ENCODE data around the gene CYP1A2.
A peak's percentile ranks its signal among the peaks of the same experiment; 100 is the strongest.
"Not testable (repeated sequence)": the region's sequence is repeated elsewhere in the genome, so short reads cannot be mapped to it uniquely, and the experiment has no call there.

CYP1A2 gene

DNA sequence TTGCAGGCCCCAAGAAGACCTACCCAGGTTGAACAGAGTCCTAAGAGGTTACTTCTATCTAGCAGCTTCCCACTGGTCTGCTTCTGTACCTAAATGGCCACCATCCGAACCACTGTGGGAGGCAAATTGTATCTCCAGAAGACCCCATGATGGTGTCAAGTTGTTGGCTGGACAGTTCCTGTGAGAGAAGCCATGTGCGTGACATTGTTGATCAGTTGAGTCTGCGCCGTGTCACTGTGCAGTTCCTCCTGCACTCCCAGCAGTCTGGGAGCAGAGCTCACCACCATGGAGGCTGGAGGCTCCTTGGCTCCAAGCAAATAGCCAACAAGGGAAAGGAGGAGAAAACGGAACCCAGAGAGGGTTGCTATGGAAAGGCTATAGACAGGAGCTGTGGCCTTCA lies 15.8 kb upstream of the CYP1A2 start:
- DNase-seq (ENCODE audit: low read depth, low spot score) = no peak
- no peak overlapping the region for H3K4me3 ChIP-seq (ENCODE audit: low read length)

DNA sequence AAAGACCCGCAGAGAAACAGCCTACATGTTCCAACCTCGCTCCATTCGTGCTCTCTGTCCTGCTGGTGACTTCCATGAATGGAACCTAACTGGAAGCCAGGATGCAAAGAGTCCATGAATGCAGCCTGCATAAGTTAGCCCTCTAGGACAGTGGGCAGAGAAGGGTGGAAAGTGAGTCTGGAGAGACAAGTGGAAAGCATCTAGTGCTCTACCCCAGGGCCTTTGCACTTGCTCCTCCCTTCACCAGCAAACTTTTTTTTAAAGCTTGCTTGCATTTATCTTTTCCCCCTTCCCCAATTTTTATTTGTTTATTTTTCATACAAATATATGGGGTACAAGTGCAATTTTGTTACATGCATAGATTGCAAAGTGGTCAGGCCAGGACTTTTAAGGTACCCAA lies 15.4 kb upstream of the CYP1A2 start:
- no peak for DNase-seq (ENCODE audit: low read depth, low spot score)

DNA sequence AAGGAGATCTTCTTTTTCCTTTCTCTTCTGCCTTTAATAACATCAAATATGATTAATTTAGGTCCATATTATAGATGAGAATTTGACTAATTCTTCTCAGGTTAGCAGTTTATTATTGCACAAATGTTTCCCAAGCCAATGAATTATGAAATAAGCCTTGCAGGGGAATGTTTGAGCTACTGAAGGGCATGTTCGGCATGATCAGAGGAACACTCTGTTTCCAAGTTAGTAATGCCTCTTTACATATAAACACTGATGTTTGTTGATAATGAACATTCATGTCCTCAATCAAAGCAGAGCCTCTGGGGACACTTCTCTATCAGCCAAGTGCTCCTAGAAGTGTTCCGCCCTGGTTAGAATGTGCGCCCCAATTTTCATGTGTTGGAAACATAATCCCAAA lies 13.3 kb upstream of the CYP1A2 start:
- DNase-seq (ENCODE audit: low read depth, low spot score) = no peak
- H3K4me3 ChIP-seq (ENCODE audit: low read length) = no peak overlapping the region

More for the DNA sequence above, 15.4 kb upstream of the CYP1A2 start:
- H3K4me3 ChIP-seq (ENCODE audit: low read length) = no peak overlapping the region

DNA sequence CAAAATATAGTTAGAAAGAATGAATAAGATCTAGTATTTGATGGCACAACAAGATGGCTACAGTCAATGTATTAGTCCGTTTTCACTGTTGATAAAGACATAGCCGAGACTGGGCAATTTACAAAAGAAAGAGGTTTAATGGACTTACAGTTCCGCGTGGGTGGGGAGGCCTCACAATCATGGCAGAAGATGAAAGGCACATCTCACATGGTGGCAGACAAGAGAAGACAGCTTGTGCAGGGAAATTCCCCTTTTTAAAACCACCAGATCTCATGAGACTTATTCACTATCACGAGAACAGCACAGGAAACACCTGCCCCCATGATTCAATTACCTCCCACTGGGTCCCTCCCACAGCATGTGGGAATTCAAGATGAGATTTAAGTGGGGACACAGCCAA lies 10.4 kb upstream of the CYP1A2 start:
- not testable (repeated sequence) for DNase-seq (ENCODE audit: low read depth, low spot score); H3K4me3 ChIP-seq (ENCODE audit: low read length)

DNA sequence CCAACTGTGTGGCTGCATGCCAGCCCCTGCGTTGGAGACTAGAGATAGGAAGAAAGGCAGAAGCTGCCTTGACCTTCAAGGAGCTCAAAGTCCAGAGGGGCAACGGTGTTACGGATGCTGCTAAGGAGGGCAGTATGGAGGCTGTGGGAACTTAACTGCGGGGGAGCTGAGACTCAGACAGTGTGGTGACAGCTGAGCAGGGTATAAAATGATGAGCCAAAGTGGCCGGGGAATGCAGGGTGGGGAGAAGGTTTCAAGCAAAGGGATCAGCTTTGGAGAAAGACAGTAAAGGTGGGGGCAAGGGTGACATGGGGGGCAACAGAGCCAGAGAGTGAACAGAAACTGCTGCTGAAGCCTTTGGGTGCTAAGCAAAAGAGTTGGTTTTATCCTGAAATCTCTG lies 6.2 kb upstream of the CYP1A2 start:
- no peak for DNase-seq (ENCODE audit: low read depth, low spot score)
- H3K4me3 ChIP-seq (ENCODE audit: low read length) = no peak overlapping the region

DNA sequence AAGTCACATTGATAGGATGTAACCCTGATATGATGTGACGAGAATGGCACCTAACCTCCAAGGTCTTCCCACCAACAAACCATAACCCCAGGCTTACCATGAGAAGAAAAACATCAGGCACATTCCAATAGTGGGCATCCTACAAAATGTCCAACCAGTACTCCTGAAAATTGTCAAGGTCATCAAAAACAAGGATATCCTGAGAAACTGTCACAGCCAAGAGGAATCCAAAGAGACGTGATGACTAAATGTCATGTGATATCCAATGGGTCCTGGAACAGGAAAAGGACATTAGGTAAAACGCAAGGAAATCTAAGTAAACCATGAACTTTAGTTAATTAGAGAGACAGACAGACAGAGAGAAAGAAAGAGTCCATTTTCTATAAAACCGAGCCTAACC lies 2.3 kb upstream of the CYP1A2 start:
- H3K4me3 ChIP-seq (ENCODE audit: low read length) = no peak overlapping the region
- no peak for DNase-seq (ENCODE audit: low read depth, low spot score)

DNA sequence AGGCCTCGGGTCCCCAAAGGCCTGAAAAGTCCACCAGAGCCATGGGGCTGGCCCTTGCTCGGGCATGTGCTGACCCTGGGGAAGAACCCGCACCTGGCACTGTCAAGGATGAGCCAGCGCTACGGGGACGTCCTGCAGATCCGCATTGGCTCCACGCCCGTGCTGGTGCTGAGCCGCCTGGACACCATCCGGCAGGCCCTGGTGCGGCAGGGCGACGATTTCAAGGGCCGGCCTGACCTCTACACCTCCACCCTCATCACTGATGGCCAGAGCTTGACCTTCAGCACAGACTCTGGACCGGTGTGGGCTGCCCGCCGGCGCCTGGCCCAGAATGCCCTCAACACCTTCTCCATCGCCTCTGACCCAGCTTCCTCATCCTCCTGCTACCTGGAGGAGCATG lies 1.2 kb downstream of the CYP1A2 start:
- no peak for DNase-seq (ENCODE audit: low read depth, low spot score)
- H3K4me3 ChIP-seq (ENCODE audit: low read length) = no peak overlapping the region

DNA sequence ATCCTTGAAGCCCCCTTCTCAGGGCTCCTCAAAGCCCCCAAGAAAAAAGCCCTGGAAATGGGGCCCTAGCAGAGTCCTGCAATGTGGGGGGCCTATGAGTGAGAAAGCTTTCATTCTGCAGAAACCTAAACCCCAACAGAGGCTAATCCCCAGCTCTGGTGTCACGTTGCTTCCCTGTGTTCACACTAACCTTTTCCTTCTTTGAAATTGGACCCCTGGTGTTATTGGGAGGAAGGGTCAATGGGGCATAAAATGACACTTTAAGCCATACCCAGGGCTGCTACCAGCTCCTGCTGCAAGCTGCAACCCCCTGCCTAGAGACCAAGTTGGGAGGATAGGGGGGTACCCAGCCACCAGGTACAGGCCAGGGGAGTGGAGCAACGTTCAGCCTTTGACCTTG lies 2.1 kb downstream of the CYP1A2 start:
- H3K4me3 ChIP-seq (ENCODE audit: low read length) = no peak overlapping the region
- no peak for DNase-seq (ENCODE audit: low read depth, low spot score)

DNA sequence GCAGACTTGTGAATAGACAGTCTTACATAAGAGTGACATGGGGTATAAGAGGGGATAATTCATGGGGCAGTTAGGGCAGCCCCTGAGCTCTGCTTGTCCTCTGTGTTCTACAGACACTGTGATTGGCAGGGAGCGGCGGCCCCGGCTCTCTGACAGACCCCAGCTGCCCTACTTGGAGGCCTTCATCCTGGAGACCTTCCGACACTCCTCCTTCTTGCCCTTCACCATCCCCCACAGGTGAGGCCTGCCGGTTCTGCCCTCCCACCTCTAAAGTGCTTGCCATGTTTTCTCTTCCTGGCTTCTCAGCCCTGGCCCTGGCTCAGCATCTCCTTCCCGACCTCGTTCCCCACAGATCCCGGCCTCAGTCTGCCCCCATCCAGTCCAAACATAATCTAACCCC lies 3.4 kb downstream of the CYP1A2 start:
- no peak overlapping the region for H3K4me3 ChIP-seq (ENCODE audit: low read length)
- DNase-seq (ENCODE audit: low read depth, low spot score) = no peak

DNA sequence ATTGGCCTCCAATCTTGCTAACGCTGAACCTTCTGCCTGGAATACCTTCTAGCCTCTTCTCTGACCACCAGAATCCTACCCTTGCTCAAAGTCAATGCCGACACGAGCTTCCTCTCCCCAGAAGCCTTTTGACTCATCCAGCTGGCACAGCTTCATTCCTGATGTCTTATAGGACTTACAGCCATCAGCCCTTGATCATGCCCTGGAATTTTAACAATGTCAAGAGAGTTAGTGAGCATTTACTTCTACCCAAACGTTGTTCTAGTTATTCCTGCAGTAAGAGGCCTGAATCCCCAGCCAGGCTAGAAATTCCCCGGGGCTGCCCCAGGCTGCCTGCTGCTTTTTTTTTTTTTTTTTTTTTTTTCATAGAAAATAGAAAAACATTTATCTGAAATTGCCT lies 3.9 kb downstream of the CYP1A2 start:
- DNase-seq (ENCODE audit: low read depth, low spot score) = no peak
- H3K4me3 ChIP-seq (ENCODE audit: low read length) = no peak overlapping the region

DNA sequence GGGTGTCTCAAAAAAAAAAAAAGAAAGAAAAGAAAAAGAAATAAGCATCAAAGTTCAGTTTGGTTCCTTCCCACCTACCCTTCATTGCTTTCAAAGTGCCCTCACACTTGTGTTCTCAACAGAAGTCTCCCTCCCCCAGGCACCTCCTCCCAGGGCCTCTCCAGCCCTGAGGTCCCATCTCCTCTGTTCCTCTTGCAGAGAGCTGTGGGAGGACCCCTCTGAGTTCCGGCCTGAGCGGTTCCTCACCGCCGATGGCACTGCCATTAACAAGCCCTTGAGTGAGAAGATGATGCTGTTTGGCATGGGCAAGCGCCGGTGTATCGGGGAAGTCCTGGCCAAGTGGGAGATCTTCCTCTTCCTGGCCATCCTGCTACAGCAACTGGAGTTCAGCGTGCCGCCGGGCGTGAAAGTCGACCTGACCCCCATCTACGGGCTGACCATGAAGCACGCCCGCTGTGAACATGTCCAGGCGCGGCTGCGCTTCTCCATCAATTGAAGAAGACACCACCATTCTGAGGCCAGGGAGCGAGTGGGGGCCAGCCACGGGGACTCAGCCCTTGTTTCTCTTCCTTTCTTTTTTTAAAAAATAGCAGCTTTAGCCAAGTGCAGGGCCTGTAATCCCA lies 6.1 kb downstream of the CYP1A2 start:
- DNase-seq (ENCODE audit: low read depth, low spot score) = no peak
- no peak overlapping the region for H3K4me3 ChIP-seq (ENCODE audit: low read length)

DNA sequence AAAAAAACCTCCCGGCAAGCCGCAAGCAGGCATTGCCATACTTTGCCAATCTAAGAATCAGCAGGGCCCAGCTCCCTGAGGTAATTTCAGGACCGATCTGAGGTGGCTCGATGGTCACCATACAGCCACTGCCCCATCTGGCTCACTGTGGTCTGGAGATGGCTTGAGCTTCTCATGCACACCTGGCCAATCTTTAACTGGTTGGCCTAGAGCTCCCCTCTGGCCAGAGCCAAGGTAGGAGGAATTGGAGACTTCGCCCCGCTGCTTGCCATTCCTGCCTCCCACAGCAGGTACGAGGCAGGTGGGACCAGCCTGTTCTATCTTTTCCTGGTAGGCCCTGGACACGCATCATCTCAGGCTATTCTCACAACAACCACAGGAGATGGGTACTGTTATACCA lies 10.1 kb downstream of the CYP1A2 start:
- H3K4me3 ChIP-seq (ENCODE audit: low read length) = no peak overlapping the region
- DNase-seq (ENCODE audit: low read depth, low spot score) = no peak

DNA sequence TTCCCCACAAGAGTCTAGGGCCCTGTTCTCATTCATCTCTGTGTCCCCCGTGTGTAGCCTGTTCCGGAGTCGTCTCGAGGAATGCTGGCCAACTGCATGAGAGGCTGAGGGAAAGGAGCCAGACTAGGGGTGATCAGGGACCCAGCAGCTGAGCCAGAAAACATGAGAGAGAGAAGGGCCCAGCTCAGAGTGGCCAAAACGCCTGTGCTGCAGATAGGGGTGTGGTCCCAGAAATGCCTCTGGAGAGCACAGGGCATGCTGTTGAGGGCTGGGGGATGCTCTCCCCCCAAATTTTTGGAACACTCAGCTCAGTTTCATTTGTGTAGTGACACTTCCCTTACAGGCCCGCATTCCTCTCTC lies 14.1 kb downstream of the CYP1A2 start:
- DNase-seq (ENCODE audit: low read depth, low spot score) = no peak

DNA sequence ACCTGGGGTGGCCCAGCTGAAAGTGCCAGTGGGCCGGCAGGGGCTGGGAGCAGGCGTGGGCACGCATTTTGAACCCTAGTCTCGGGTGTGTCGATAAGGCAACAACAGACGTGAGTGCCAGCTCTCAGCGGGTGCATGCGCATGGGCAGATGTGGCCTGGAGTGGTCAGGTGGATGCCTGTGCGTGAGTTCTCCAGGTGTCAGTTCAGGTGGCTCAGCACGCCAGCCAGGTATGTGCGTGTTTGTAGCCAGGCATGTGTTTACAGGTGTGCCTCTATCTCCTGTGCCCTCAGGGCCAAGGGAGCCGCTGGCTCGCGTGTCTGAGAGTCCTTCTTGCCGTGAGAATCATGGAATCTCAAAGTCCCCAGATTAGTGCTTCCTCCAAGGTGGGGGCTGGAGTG lies 14.8 kb downstream of the CYP1A2 start:
- no peak for DNase-seq (ENCODE audit: low read depth, low spot score)
- no peak overlapping the region for H3K4me3 ChIP-seq (ENCODE audit: low read length)

More for the DNA sequence above, 14.1 kb downstream of the CYP1A2 start:
- no peak overlapping the region for H3K4me3 ChIP-seq (ENCODE audit: low read length)

DNA sequence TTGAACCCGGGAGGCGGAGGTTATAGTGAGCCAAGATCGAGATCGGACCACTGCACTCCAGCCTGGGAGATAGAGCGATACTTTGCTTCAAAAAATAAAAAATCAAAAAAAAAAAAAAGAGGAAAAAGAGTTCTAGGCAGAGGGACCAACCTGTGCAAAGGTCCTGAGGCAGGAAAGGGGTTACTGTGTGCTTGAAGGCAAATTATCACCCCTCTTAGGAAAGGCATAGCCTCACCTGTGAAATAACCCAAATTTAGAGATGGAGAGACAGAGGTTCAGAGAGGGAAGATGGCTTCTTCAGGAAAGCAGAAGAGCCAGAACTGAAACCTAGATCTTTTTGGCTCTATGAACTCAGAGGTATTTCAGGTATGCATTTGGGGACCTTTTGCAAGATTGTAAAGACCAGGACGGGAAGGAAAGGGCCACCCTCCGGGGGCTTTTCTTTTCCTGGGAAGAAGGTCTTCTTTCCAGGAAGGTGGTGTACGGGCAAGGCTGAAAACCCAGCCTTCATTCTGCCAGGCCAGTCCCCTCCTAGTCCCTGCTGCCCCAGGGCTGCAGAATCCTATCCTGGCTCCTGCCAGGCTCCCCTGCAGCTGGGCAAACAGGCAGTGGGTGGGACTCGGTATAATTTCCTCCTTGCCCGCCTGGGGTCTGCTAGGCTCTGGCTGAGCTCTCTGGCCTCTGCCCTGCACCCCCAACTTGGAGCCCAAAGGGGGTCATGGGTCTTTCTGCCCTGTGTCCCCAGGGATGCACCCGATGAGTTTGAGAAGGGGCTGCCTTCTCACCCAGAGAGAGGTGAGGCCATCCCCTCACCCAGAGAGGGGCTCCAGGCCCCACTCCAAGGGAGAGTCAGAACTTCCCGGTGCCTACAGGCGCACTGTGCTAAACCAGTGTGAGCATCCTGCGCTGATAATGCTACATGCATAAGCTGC lies 18.8 kb downstream of the CYP1A2 start:
- no peak overlapping the region for H3K4me3 ChIP-seq (ENCODE audit: low read length)
- no peak for DNase-seq (ENCODE audit: low read depth, low spot score)

DNA sequence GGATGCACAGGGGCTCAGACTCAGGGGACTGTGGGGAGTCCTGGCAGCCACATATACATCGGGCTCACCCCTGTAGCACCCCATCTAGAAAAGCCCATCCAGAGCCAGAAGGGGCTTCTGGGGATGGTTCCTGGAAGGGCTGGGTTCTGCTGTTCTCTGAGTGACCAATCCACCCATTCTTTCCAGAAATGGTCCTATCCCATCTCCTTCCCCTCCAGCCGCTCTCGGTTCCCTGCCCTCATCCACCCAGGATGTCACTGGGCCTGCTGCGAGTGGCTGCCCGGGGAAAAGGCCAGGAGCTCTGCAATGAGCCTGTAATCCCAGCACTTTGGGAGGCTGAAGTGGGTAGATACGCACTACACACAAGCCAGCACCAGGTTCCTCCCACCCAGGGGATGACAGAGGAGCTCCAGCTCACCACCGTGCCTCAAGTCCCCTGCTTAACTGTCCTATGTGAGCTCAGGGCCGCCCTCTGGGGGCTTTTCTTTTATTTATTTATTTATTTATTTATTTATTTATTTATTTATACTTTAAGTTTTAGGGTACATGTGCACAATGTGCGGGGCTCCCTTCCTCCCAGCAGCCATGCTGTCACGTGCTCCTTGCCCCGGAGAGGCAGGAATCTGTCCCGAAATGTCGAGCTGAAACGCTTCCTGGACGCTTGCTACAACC lies 19.6 kb downstream of the CYP1A2 start:
- peak overlapping the region; percentile 24 for H3K4me3 ChIP-seq (ENCODE audit: low read length)
- no peak for DNase-seq (ENCODE audit: low read depth, low spot score)

DNA sequence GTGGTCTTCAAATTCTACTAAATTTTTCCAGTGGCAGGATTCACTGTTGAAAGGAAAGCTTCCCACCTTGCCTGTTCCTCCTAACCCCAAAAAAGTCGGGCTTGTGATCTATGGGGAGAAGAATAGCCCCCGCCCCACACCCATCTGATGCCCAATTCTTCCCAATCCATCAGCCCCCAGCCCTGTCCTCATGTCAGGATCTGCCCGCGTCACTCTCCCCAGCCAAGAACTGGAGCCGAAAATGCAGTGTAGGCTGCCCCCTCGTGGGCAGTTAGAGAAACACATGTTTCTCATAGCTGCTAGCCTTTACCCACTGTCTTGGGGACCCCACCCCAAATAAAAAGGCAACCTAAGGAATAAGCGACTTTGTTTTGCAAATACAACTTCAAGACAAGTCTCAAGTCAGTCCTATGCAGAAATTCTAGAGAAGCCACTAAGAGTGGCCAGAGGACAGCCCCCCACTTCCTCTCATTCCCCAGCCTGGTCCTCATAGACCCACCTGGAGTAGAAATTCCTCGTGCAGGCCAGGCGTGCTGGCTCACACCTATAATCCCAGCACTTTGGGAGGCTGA lies 20.2 kb downstream of the CYP1A2 start:
- peak overlapping the region; percentile 24 for H3K4me3 ChIP-seq (ENCODE audit: low read length)
- no peak for DNase-seq (ENCODE audit: low read depth, low spot score)

DNA sequence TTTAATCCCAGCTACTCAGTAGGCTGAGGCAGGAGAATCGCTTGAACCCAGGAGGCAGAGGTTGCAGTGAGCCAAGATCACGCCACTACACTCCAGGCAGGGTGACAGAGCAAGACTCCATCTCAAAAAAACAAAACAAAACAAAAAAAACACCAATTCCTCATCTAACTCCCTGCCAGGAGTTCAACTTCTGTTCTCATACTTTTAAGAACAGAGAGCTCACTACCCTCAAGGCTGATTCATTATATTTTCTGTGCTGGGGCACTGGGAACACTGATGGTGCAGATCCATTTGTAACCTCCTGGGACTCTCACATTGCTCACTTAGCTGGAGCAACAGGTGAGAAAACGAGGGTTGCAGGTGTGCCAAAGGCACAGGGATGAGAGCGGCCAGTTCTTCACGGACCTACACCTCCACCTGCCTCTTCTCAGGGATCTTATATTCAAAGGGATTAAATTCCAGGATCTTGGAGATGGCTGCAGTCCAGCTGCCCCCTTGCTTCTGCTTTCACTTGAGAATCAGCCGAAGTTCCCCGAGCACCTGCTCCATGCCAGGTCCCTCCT lies 20.9 kb downstream of the CYP1A2 start:
- no peak for DNase-seq (ENCODE audit: low read depth, low spot score)

DNA sequence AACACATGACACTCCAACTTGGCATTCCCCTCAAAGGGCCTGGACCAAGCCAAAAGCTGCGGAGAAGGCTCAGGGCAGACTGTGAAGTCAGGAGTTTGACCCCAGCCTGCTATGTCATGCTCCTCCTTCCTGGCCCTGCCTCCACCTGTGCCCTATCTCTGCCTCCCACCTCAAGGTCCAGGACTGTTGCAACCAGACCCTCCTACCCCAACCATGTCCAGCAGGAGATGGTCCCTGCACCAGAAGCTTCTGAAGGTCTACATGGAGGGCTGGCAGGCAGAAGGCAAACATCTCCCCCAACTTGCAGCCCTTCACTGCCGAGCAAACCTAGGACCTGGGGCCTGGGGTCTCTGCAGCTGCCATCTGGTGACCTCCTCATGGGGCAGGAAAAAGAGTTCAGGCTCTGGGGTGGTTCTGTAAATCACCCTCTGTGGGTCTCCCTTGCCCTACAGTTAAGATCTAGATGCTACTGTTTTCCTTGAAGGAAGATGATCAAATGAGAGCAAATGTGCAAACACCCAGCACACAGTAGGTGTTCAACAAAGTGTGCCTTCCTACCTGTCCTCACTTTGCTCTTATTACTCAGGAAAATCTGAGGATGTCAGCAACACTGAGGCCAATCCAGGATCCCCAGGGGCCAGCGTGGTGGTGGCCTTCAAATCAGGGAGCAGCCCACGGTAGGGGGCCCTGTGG lies 21.7 kb downstream of the CYP1A2 start:
- no peak for DNase-seq (ENCODE audit: low read depth, low spot score)
- H3K4me3 ChIP-seq (ENCODE audit: low read length) = no peak overlapping the region

More for the DNA sequence above, 20.9 kb downstream of the CYP1A2 start:
- H3K4me3 ChIP-seq (ENCODE audit: low read length) = no peak overlapping the region
